Measurements from ENCODE around the gene PSMD6. TPM values are rescaled to one million over a fixed set of nuclear protein-coding genes. Genes with fewer than 3 reads are reported as not detected.

PSMD6 gene
- total and polyA plus RNA-seq, 7 donors = 49.2 to 71.7 (median 61.9) TPM

DNA sequence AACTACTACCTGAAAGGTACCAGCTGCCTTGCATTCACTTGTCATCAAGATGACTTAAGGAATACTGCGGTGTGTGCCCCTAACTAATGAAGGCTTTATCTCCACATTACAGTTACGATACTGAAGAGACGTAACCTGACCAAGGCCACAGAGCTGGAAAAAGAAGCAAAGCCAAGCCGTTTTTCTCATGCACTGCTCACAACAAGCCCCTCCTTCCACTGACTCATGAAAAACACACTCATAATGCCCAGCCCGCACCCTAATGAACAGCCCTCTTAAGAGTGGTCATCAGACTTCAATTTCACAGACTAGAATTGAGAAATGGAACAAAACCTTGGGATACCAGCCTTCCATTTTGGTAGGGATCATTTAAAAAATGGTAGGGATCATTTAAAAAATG is 11.6 kb downstream of the PSMD6 start:
- Histone ChIP-seq H3K36me3 (peaks cover 6 to 100% (median 55%) of the 10 kb centered on the region in 4 donors), H3K4me3 (no peak overlapping the region), H3K27ac (no peak overlapping the region), H3K9me3 (no peaks in the 10 kb centered on the region), H3K27me3 (no peaks in the 10 kb centered on the region), H3K4me1 (peaks cover 0 to 7% (median 0%) of the 10 kb centered on the region in 4 donors)
- DNase-seq = no peak
- intact Hi-C loops (cut with DNase I) = no loop called here
- no peak for TF ChIP-seq EP300 (IDR thresholded peaks at IDR 0.05)
- TF ChIP-seq, protein P1, sequence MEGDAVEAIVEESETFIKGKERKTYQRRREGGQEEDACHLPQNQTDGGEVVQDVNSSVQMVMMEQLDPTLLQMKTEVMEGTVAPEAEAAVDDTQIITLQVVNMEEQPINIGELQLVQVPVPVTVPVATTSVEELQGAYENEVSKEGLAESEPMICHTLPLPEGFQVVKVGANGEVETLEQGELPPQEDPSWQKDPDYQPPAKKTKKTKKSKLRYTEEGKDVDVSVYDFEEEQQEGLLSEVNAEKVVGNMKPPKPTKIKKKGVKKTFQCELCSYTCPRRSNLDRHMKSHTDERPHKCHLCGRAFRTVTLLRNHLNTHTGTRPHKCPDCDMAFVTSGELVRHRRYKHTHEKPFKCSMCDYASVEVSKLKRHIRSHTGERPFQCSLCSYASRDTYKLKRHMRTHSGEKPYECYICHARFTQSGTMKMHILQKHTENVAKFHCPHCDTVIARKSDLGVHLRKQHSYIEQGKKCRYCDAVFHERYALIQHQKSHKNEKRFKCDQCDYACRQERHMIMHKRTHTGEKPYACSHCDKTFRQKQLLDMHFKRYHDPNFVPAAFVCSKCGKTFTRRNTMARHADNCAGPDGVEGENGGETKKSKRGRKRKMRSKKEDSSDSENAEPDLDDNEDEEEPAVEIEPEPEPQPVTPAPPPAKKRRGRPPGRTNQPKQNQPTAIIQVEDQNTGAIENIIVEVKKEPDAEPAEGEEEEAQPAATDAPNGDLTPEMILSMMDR (IDR thresholded peaks at IDR 0.05) = no peak
- TF ChIP-seq POLR2AphosphoS5 (IDR thresholded peaks at IDR 0.05) = no peak
- no peak for TF ChIP-seq POLR2A (IDR thresholded peaks at IDR 0.05)
- WGBS, 2 donors = 86% methylated on average over 5 of the region's 5 CpGs

DNA sequence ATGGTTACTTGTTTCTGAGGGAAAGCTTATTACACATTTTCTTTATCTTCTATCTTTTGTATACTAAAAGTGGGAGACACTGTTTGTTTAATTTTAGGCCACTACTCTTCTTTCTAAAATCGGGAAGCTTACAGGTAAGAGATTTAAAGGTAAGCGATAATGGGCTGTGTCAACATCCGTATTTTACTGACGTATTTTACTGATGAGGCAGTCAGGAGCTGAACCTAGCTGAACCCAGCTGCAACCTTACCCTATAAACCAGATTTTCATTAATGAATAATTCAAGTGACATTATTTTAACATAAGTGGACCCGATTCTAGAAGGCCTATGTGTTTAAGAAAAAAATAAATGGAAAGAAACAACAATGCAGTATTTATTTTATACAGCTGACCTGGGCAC is 13.1 kb downstream of the PSMD6 start:
- Histone ChIP-seq H3K27me3 (no peaks in the 10 kb centered on the region), H3K4me1 (peaks cover 0 to 7% (median 0%) of the 10 kb centered on the region in 4 donors), H3K36me3 (peaks cover 6 to 100% (median 60%) of the 10 kb centered on the region in 4 donors), H3K4me3 (no peak overlapping the region), H3K27ac (peak overlapping the region in 1 of 4 donors; percentile 43), H3K9me3 (no peaks in the 10 kb centered on the region)
- 83 to 93% methylated on average over 5 of the region's 5 CpGs for WGBS, 2 donors
- intact Hi-C loops (cut with DNase I) = no loop called here
- no peak for DNase-seq
- TF ChIP-seq POLR2A (IDR thresholded peaks at IDR 0.05) (no peak), POLR2AphosphoS5 (IDR thresholded peaks at IDR 0.05) (no peak), EP300 (IDR thresholded peaks at IDR 0.05) (no peak)
- TF ChIP-seq, protein P1 (IDR thresholded peaks at IDR 0.05) = no peak

DNA sequence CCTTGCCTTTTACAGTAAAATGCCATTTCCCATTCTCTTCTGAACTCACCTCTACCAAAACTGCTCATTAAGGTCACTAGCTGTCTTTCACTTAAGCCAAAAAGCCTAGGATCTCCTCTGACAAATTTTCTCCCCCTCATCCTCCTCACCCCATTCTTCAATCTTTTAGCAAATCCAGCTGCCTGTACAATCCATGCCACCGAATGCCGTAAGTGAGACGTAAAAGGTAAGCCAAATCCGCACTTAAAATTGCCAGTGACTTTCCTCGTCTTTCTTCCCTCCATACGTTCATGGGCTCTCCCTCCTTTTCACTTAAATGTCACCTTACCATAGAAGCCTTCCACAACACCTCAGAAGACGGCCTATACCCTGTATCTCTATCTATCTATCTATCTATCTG is 13.8 kb downstream of the PSMD6 start:
- Histone ChIP-seq H3K4me1 (peaks cover 0 to 7% (median 0%) of the 10 kb centered on the region in 4 donors), H3K27ac (peak overlapping the region in 1 of 4 donors; percentile 43), H3K27me3 (no peaks in the 10 kb centered on the region), H3K4me3 (no peak overlapping the region), H3K9me3 (no peaks in the 10 kb centered on the region), H3K36me3 (peaks cover 6 to 100% (median 53%) of the 10 kb centered on the region in 4 donors)
- no peak for TF ChIP-seq POLR2AphosphoS5 (IDR thresholded peaks at IDR 0.05)
- TF ChIP-seq, protein P1 (IDR thresholded peaks at IDR 0.05) = no peak
- no peak for TF ChIP-seq EP300 (IDR thresholded peaks at IDR 0.05)
- TF ChIP-seq POLR2A (IDR thresholded peaks at IDR 0.05) = no peak
- intact Hi-C loops (cut with DNase I) = no loop called here
- WGBS, 2 donors = 93 to 94% methylated on average over 7 of the region's 7 CpGs
- DNase-seq = no peak

DNA sequence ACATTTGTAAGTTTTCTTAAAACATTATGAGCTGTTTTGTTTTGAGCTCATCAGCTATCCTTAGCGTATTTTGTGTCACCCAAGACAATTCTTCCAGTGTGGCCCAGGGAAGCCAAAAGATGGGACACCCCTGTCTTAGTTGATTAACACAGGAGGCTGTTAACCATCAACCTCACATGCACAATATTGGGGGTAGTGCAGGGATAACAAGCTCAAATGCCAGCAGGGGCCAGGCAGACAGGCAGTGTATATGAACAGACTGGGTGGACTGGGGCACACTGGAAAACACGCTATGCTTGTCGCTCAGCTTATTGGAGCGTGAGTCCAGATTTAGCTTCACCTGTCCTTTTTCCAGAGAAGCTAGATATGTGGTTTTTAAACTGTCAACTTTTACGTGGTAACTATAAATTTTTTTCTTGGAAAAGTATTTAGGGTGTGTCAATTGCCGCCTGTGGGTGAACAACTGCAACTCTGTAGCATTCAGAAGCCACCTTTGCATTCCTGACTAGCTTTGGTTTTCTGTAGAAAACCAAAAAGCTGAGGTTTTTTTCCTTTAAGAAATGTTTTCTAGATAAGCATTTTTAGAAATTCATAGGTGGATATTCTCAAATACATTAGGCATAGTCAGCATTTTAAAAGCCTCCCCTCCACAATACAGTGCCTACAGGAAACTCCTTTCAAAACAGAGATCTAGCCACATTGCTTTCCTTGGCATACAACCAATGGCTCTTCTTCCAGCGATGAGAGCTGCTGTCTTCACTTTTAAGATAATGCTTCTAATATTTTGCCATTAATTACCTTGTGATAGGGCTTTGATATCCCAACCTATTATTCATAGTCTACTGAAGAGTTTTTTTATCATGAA is 14.6 kb downstream of the PSMD6 start:
- no peaks in the 10 kb centered on the region for H3K27me3 ChIP-seq
- H3K27ac ChIP-seq = peak overlapping the region in 1 of 4 donors; percentile 43
- H3K4me3 ChIP-seq = no peak overlapping the region
- no peak for DNase-seq
- H3K36me3 ChIP-seq = peaks cover 6 to 99% (median 49%) of the 10 kb centered on the region in 4 donors
- H3K9me3 ChIP-seq = no peaks in the 10 kb centered on the region
- peaks cover 0 to 7% (median 0%) of the 10 kb centered on the region in 4 donors for H3K4me1 ChIP-seq
- WGBS, 2 donors = 58 to 69% methylated on average over 7 of the region's 7 CpGs
- TF ChIP-seq EP300 (IDR thresholded peaks at IDR 0.05) (no peak), POLR2AphosphoS5 (IDR thresholded peaks at IDR 0.05) (no peak), POLR2A (IDR thresholded peaks at IDR 0.05) (no peak)
- TF ChIP-seq, protein P1 (IDR thresholded peaks at IDR 0.05) = no peak
- intact Hi-C loops (cut with DNase I) = no loop called here
